ENCODE data around the gene PPTC7.
"Not testable (repeated sequence)": the region's sequence is repeated elsewhere in the genome, so short reads cannot be mapped to it uniquely, and the experiment has no call there.

The PPTC7 gene

DNA sequence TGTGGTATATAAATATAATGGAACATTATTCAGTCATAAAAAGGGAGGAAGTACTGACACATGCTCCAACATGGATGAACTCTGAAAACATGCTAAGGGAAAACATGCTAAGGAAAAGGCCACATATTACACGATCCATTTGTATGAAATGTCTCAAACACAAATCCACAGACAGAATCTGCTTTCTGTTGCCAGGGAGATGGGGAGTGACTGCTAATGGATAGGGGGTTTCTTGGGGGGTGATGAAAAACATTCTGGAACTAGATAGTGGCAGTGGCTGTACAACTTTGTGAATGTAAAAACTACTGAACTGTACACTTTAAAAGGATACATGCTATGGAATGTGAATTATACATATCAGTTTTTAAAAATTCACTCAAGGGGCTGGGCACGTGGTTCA lies 6.6 kb downstream of the PPTC7 start:
- H3K4me1 ChIP-seq (ENCODE audit: low read length): peaks cover 43% of the 10 kb centered on the region
- H4K20me1 ChIP-seq (ENCODE audit: insufficient read depth, low read length): peaks cover 86% of the 10 kb centered on the region
- H3K9me3 ChIP-seq (ENCODE audit: insufficient read depth, low read length): peaks cover 15% of the 10 kb centered on the region
- no peak overlapping the region for H3K27ac ChIP-seq (ENCODE audit: low read length)
- peaks cover 34% of the 10 kb centered on the region for H3K36me3 ChIP-seq (replicated peaks; ENCODE audit: low read depth, low read length)
- no peak overlapping the region for H3K4me3 ChIP-seq (ENCODE audit: low read length)
- TF ChIP-seq, protein P1, sequence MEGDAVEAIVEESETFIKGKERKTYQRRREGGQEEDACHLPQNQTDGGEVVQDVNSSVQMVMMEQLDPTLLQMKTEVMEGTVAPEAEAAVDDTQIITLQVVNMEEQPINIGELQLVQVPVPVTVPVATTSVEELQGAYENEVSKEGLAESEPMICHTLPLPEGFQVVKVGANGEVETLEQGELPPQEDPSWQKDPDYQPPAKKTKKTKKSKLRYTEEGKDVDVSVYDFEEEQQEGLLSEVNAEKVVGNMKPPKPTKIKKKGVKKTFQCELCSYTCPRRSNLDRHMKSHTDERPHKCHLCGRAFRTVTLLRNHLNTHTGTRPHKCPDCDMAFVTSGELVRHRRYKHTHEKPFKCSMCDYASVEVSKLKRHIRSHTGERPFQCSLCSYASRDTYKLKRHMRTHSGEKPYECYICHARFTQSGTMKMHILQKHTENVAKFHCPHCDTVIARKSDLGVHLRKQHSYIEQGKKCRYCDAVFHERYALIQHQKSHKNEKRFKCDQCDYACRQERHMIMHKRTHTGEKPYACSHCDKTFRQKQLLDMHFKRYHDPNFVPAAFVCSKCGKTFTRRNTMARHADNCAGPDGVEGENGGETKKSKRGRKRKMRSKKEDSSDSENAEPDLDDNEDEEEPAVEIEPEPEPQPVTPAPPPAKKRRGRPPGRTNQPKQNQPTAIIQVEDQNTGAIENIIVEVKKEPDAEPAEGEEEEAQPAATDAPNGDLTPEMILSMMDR (IDR thresholded peaks at IDR 0.05; ENCODE audit: low read depth, low read length): no peak
- no peak for TF ChIP-seq EZH2phosphoT487 (IDR thresholded peaks at IDR 0.05; ENCODE audit: low read depth)
- H3K27me3 ChIP-seq (ENCODE audit: low read depth, low read length): no peaks in the 10 kb centered on the region
- peaks cover 100% of the 10 kb centered on the region for H3K79me2 ChIP-seq (ENCODE audit: low read length)
- no peak overlapping the region for H3K4me2 ChIP-seq (ENCODE audit: low read length)
- H2AFZ ChIP-seq (ENCODE audit: low read depth, low read length): no peak overlapping the region
- H3K9ac ChIP-seq (ENCODE audit: low read length): no peak overlapping the region

DNA sequence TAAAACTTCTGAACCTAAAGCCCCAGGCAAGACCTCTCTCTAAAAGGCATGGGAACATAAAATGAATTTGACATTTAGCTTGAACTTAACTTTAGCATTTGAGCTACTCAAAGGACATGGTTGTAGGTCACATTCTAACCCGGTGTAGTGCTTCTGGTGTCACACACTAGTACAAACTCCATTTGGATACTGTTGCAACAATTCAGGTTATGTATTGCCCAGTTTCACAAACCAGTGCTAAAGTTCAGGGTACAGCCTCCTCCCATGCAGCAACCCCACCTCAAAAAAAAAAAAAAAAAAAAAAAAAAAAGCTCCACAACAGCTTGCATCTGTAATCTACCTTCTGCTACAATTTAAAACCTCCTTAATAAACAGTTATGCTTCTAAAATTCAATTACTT lies 7.8 kb downstream of the PPTC7 start:
- Histone ChIP-seq H3K9me3 (ENCODE audit: insufficient read depth, low read length) (peaks cover 18% of the 10 kb centered on the region), H3K4me1 (ENCODE audit: low read length) (peaks cover 31% of the 10 kb centered on the region), H3K4me3 (ENCODE audit: low read length) (no peak overlapping the region), H3K79me2 (ENCODE audit: low read length) (peaks cover 92% of the 10 kb centered on the region), H3K36me3 (replicated peaks; ENCODE audit: low read depth, low read length) (peaks cover 31% of the 10 kb centered on the region), H4K20me1 (ENCODE audit: insufficient read depth, low read length) (peaks cover 76% of the 10 kb centered on the region), H3K27me3 (ENCODE audit: low read depth, low read length) (no peaks in the 10 kb centered on the region), H2AFZ (ENCODE audit: low read depth, low read length) (no peak overlapping the region), H3K27ac (ENCODE audit: low read length) (no peak overlapping the region), H3K9ac (ENCODE audit: low read length) (no peak overlapping the region), H3K4me2 (ENCODE audit: low read length) (no peak overlapping the region)
- TF ChIP-seq, protein P1 (IDR thresholded peaks at IDR 0.05; ENCODE audit: low read depth, low read length): no peak
- no peak for TF ChIP-seq EZH2phosphoT487 (IDR thresholded peaks at IDR 0.05; ENCODE audit: low read depth)

DNA sequence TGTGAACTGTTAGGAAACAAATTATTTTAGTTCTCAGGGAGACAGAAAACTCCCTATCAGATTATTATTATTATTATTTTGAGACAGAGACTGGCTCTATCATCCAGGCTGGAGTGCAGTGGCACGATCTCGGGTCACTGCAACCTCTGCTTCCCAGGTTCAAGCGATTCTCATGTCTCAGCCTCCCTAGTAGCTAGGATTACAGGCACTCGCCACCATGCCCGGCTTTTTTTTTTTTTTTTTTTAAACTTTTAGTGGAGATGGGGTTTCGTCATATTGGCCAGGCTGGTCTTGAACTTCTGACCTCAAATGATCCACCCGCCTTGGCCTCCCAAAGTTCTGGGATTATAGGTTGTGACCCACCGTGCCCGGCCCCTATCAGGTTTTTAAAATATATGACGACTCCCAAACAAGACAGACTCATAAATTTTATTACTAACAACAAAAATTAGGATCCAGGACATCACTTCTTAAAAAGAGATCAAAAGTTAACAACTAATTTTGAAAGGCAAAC lies 8.3 kb downstream of the PPTC7 start:
- H2AFZ ChIP-seq (ENCODE audit: low read depth, low read length); H3K9ac ChIP-seq (ENCODE audit: low read length); H3K4me2 ChIP-seq (ENCODE audit: low read length); H3K27me3 ChIP-seq (ENCODE audit: low read depth, low read length); H3K4me3 ChIP-seq (ENCODE audit: low read length); H3K27ac ChIP-seq (ENCODE audit: low read length): not testable (repeated sequence)
- Histone ChIP-seq H4K20me1 (ENCODE audit: insufficient read depth, low read length) (peaks cover 71% of the 10 kb centered on the region), H3K9me3 (ENCODE audit: insufficient read depth, low read length) (peaks cover 19% of the 10 kb centered on the region), H3K79me2 (ENCODE audit: low read length) (peaks cover 88% of the 10 kb centered on the region), H3K36me3 (replicated peaks; ENCODE audit: low read depth, low read length) (peaks cover 31% of the 10 kb centered on the region), H3K4me1 (ENCODE audit: low read length) (peaks cover 26% of the 10 kb centered on the region)

DNA sequence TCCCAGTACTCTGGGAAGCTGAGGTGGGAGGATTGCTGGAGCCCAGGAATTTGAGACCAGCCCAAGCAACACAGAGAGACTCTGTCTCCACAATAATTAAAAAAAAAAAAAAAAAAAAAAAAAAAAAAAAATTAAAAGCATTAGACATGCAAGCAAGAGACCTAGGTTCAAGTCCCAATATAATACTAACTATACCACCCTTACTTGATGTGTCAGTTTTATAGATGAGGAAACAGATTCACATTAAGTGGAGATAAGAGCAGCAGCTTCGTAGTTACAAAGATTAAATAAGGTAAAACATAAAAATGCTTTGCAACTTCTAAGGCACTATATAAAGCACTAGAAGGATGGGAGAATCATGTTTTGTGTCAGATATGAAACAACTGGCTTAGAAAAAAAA lies 9.1 kb downstream of the PPTC7 start:
- peaks cover 19% of the 10 kb centered on the region for H3K4me1 ChIP-seq (ENCODE audit: low read length)
- peaks cover 33% of the 10 kb centered on the region for H3K36me3 ChIP-seq (replicated peaks; ENCODE audit: low read depth, low read length)
- H2AFZ ChIP-seq (ENCODE audit: low read depth, low read length): no peak overlapping the region
- TF ChIP-seq, protein P1 (IDR thresholded peaks at IDR 0.05; ENCODE audit: low read depth, low read length): no peak
- TF ChIP-seq EZH2phosphoT487 (IDR thresholded peaks at IDR 0.05; ENCODE audit: low read depth): no peak
- H3K27ac ChIP-seq (ENCODE audit: low read length): no peak overlapping the region
- no peak overlapping the region for H3K9ac ChIP-seq (ENCODE audit: low read length)
- peaks cover 88% of the 10 kb centered on the region for H3K79me2 ChIP-seq (ENCODE audit: low read length)
- H3K9me3 ChIP-seq (ENCODE audit: insufficient read depth, low read length): peaks cover 25% of the 10 kb centered on the region
- no peaks in the 10 kb centered on the region for H3K27me3 ChIP-seq (ENCODE audit: low read depth, low read length)
- H4K20me1 ChIP-seq (ENCODE audit: insufficient read depth, low read length): peaks cover 69% of the 10 kb centered on the region
- H3K4me2 ChIP-seq (ENCODE audit: low read length): no peak overlapping the region
- no peak overlapping the region for H3K4me3 ChIP-seq (ENCODE audit: low read length)

DNA sequence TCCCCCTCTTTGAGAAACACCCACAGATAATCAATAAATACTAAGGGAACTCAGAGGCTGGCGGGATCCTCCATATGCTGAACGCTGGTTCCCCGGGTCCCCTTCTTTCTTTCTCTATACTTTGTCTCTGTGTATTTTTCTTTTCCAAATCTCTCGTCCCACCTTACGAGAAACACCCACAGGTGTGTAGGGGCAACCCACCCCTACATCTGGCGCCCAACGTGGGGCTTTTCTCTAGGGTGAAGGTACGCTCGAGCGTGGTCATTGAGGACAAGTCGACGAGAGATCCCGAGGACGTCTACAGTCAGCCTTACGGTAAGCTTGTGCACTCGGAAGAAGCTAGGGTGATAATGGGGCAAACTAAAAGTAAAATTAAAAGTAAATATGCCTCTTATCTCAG lies 12.3 kb downstream of the PPTC7 start:
- not testable (repeated sequence) for H3K4me1 ChIP-seq (ENCODE audit: low read length)
- Histone ChIP-seq H4K20me1 (ENCODE audit: insufficient read depth, low read length) (peaks cover 72% of the 10 kb centered on the region), H3K9me3 (ENCODE audit: insufficient read depth, low read length) (peaks cover 25% of the 10 kb centered on the region)

DNA sequence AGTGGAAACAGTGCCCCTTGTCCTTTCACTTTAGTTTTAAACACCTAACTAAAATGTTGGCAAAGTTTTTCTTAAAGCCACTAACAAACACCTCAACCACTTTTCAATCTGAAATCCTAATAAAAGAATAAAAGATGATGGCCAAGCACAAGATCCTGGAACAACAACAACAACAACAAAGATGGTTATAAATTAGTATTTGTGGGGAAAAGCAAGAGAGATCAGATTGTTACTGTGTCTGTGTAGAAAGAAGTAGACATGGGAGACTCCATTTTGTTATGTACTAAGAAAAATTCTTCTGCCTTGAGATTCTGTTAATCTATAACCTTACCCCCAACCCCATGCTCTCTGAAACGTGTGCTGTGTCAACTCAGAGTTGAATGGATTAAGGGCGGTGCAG lies 13.3 kb downstream of the PPTC7 start:
- not testable (repeated sequence) for H3K4me2 ChIP-seq (ENCODE audit: low read length); H3K27ac ChIP-seq (ENCODE audit: low read length); H3K27me3 ChIP-seq (ENCODE audit: low read depth, low read length); H2AFZ ChIP-seq (ENCODE audit: low read depth, low read length); H3K4me3 ChIP-seq (ENCODE audit: low read length); H3K9ac ChIP-seq (ENCODE audit: low read length); H3K4me1 ChIP-seq (ENCODE audit: low read length)
- Histone ChIP-seq H4K20me1 (ENCODE audit: insufficient read depth, low read length) (peaks cover 72% of the 10 kb centered on the region), H3K36me3 (replicated peaks; ENCODE audit: low read depth, low read length) (peaks cover 31% of the 10 kb centered on the region), H3K9me3 (ENCODE audit: insufficient read depth, low read length) (peaks cover 25% of the 10 kb centered on the region), H3K79me2 (ENCODE audit: low read length) (peaks cover 88% of the 10 kb centered on the region)

More for the DNA sequence above, 12.3 kb downstream of the PPTC7 start:
- not testable (repeated sequence) for H2AFZ ChIP-seq (ENCODE audit: low read depth, low read length); H3K4me3 ChIP-seq (ENCODE audit: low read length); H3K9ac ChIP-seq (ENCODE audit: low read length); H3K27me3 ChIP-seq (ENCODE audit: low read depth, low read length); H3K4me2 ChIP-seq (ENCODE audit: low read length); H3K27ac ChIP-seq (ENCODE audit: low read length)
- peaks cover 88% of the 10 kb centered on the region for H3K79me2 ChIP-seq (ENCODE audit: low read length)
- H3K36me3 ChIP-seq (replicated peaks; ENCODE audit: low read depth, low read length): peaks cover 31% of the 10 kb centered on the region
